WTC11 (cell line): ENCODE measurements around the gene RGS6. TPM values are rescaled to one million over a fixed set of nuclear protein-coding genes. Genes with fewer than 3 reads are reported as not detected.

Experiments used
- ATAC-seq: fragments of 200-7000 bp; cut with Tn5 transposase; 2 replicates; pipeline ENCODE4 v1.10.0; 2021; ENCODE audit warnings: mild to moderate bottlenecking, moderate library complexity
- CTCF ChIA-PET: fragments of 300-600 bp; sonication (Branson Sonifier 250); formaldehyde crosslinking; loops from one replicate; lab custom pipeline; 2021; ENCODE audit warnings: antibody characterized with exemption; lab: Charles Lee
- POLR2A ChIA-PET: fragments of 350-600 bp; sonication (Branson Sonifier 250); formaldehyde crosslinking; loops from one replicate; lab custom pipeline; 2021; ENCODE audit warnings: antibody characterized with exemption; lab: Charles Lee
- DNase-seq: peaks from one replicate; pipeline ENCODE4 v3.0.0; 2021; ENCODE audit warnings: low spot score
- H3K27ac Mint-ChIP-seq: 2 replicates; pipeline ENCODE4 v1.8.0; 2021; ENCODE audit warnings: mixed read lengths
- H3K27me3 Mint-ChIP-seq: 2 replicates; pipeline ENCODE4 v1.8.0; 2021; ENCODE audit warnings: low read depth, mild to moderate bottlenecking, moderate library complexity, mixed read lengths
- H3K36me3 Mint-ChIP-seq: 2 replicates; pipeline ENCODE4 v1.8.0; 2021; ENCODE audit warnings: mixed read lengths
- H3K4me1 Mint-ChIP-seq: 2 replicates; pipeline ENCODE4 v1.8.0; 2022; ENCODE audit warnings: mixed read lengths
- H3K4me3 Mint-ChIP-seq: 2 replicates; pipeline ENCODE4 v1.8.0; 2021; ENCODE audit warnings: mild to moderate bottlenecking, moderate library complexity, mixed read lengths
- H3K9me3 Mint-ChIP-seq: 2 replicates; pipeline ENCODE4 v1.8.0; 2021; ENCODE audit warnings: mixed read lengths
- AFF4 ChIP-seq: sonication (generic); formaldehyde crosslinking; IDR thresholded peaks from 2 replicates; pipeline ENCODE4 v1.8.1; 2023; ENCODE audit warnings: mild to moderate bottlenecking, missing genetic modification reagents, borderline replicate concordance
- ATF1 ChIP-seq: sonication (generic); formaldehyde crosslinking; IDR thresholded peaks from 2 replicates; pipeline ENCODE4 v1.8.1; 2023; ENCODE audit warnings: mild to moderate bottlenecking, moderate library complexity, missing genetic modification reagents
- CREB1 ChIP-seq: sonication (generic); formaldehyde crosslinking; IDR thresholded peaks from 2 replicates; pipeline ENCODE4 v1.8.0; 2023; ENCODE audit warnings: mild to moderate bottlenecking, missing genetic modification reagents
- ELF4 ChIP-seq: sonication (generic); formaldehyde crosslinking; IDR thresholded peaks from 2 replicates; pipeline ENCODE4 v1.8.1; 2022; ENCODE audit warnings: low read depth, mild to moderate bottlenecking, moderate library complexity, missing genetic modification reagents
- FOXP1 ChIP-seq: sonication (generic); formaldehyde crosslinking; IDR thresholded peaks from 2 replicates; pipeline ENCODE4 v1.8.0; 2022; ENCODE audit warnings: missing genetic modification reagents, mild to moderate bottlenecking, moderate library complexity, borderline replicate concordance
- HMGA2 ChIP-seq: fragments of 250-450 bp; sonication (Bioruptor Pico); IDR thresholded peaks from 2 replicates; pipeline ENCODE4 v1.4.0; 2021; ENCODE audit warnings: mild to moderate bottlenecking, moderate library complexity
- MXD4 ChIP-seq: fragments of 250-450 bp; sonication (Bioruptor Pico); IDR thresholded peaks from 2 replicates; pipeline ENCODE4 v1.8.0; 2021; ENCODE audit warnings: mild to moderate bottlenecking, moderate library complexity, borderline replicate concordance
- PRRX2 ChIP-seq: fragments of 250-450 bp; sonication (Bioruptor Pico); IDR thresholded peaks from 2 replicates; pipeline ENCODE4 v1.8.0; 2021; ENCODE audit warnings: mild to moderate bottlenecking
- RORB ChIP-seq: fragments of 250-450 bp; sonication (Bioruptor Pico); IDR thresholded peaks from 2 replicates; pipeline ENCODE4 v1.9.0; 2021; ENCODE audit warnings: mild to moderate bottlenecking
- SMAD3 ChIP-seq: sonication (generic); formaldehyde crosslinking; IDR thresholded peaks from 2 replicates; pipeline ENCODE4 v1.8.0; 2022; ENCODE audit warnings: missing genetic modification reagents, mild to moderate bottlenecking, borderline replicate concordance
- SOX15 ChIP-seq: fragments of 250-450 bp; sonication (Bioruptor Pico); IDR thresholded peaks from 2 replicates; pipeline ENCODE4 v1.9.0; 2021; ENCODE audit warnings: mild to moderate bottlenecking
- TEAD1 ChIP-seq: sonication (generic); formaldehyde crosslinking; IDR thresholded peaks from 2 replicates; pipeline ENCODE4 v1.8.0; 2022; ENCODE audit warnings: mild to moderate bottlenecking, missing genetic modification reagents
- TP53 ChIP-seq: sonication (generic); formaldehyde crosslinking; IDR thresholded peaks from 2 replicates; pipeline ENCODE4 v1.8.1; 2023; ENCODE audit warnings: mild to moderate bottlenecking, missing genetic modification reagents
- ZNF121 ChIP-seq: sonication (generic); formaldehyde crosslinking; IDR thresholded peaks from 2 replicates; pipeline ENCODE4 v1.8.0; 2023; ENCODE audit warnings: missing genetic modification reagents
- ZNF138 ChIP-seq: sonication (generic); formaldehyde crosslinking; conservative IDR thresholded peaks from 2 replicates; pipeline ENCODE4 v1.8.1; 2022; ENCODE audit warnings: mild to moderate bottlenecking, moderate library complexity, missing genetic modification reagents
- ZNF219 ChIP-seq: sonication (generic); formaldehyde crosslinking; IDR thresholded peaks from 2 replicates; pipeline ENCODE4 v1.8.0; 2023; ENCODE audit warnings: missing genetic modification reagents, mild to moderate bottlenecking, borderline replicate concordance
- ZNF232 ChIP-seq: sonication (generic); formaldehyde crosslinking; IDR thresholded peaks from 2 replicates; pipeline ENCODE4 v1.8.0; 2022; ENCODE audit warnings: mild to moderate bottlenecking, missing genetic modification reagents
- ZNF396 ChIP-seq: fragments of 250-450 bp; sonication (Bioruptor Pico); IDR thresholded peaks from 2 replicates; pipeline ENCODE4 v1.8.0; 2021; ENCODE audit warnings: mild to moderate bottlenecking, moderate library complexity, borderline replicate concordance
- ZNF416 ChIP-seq: fragments of 250-450 bp; sonication (Bioruptor Pico); IDR thresholded peaks from 2 replicates; pipeline ENCODE4 v1.9.0; 2021; ENCODE audit warnings: mild to moderate bottlenecking, inconsistent platforms
- ZNF425 ChIP-seq: fragments of 250-450 bp; sonication (Bioruptor Pico); conservative IDR thresholded peaks from 2 replicates; pipeline ENCODE4 v1.9.0; 2021; ENCODE audit warnings: mild to moderate bottlenecking
- total RNA-seq: library from RNA; stranded (reverse); gene quantifications from 3 replicates; pipeline ENCODE4 v1.2.3, GENCODE V29; 2021
- TF ChIP-seq, protein P1 (sequence below): sonication (generic); formaldehyde crosslinking; IDR thresholded peaks from 2 replicates; pipeline ENCODE4 v1.8.1; 2023; ENCODE audit warnings: mild to moderate bottlenecking, missing genetic modification reagents, moderate library complexity
- TF ChIP-seq, protein P2 (sequence below): sonication (generic); formaldehyde crosslinking; conservative IDR thresholded peaks from 2 replicates; pipeline ENCODE4 v1.8.1; 2023; ENCODE audit warnings: mild to moderate bottlenecking, low read depth, missing genetic modification reagents, moderate library complexity
- TF ChIP-seq, protein P3 (sequence below): sonication (generic); formaldehyde crosslinking; IDR thresholded peaks from 2 replicates; pipeline ENCODE4 v1.8.0; 2022; ENCODE audit warnings: mild to moderate bottlenecking, missing genetic modification reagents

RGS6 gene
- total RNA-seq, 1 experiment from 2014 or later, result 1.0 TPM

DNA sequence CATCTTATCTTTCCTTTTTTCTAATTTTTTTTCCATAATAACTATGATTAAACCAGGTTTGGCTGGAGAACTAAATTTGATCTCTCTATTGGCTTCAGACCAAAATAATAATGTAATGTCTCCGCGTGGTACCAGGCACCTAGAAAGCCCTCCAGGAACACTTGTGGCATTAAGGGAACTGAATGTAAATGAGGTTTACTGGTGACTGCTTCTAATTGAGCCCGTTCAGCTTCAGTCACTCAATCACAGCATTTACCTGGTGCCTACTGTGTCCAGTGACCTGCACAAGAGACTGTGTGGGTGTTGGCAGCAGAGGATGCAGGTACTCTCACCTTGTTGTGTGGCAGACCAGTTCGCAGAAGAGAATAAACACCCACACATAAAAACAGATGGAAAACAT, 659.2 kb downstream of the RGS6 start (continued):
- no peak for TF ChIP-seq SMAD3 (CRISPR knock-in tag)
- TF ChIP-seq, protein P1, sequence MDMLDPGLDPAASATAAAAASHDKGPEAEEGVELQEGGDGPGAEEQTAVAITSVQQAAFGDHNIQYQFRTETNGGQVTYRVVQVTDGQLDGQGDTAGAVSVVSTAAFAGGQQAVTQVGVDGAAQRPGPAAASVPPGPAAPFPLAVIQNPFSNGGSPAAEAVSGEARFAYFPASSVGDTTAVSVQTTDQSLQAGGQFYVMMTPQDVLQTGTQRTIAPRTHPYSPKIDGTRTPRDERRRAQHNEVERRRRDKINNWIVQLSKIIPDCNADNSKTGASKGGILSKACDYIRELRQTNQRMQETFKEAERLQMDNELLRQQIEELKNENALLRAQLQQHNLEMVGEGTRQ (CRISPR knock-in tag), result no peak
- TF ChIP-seq PRRX2 (CRISPR knock-in tag), result no peak
- no peak for TF ChIP-seq ELF4 (CRISPR knock-in tag)
- TF ChIP-seq ZNF219 (CRISPR knock-in tag), result no peak

DNA sequence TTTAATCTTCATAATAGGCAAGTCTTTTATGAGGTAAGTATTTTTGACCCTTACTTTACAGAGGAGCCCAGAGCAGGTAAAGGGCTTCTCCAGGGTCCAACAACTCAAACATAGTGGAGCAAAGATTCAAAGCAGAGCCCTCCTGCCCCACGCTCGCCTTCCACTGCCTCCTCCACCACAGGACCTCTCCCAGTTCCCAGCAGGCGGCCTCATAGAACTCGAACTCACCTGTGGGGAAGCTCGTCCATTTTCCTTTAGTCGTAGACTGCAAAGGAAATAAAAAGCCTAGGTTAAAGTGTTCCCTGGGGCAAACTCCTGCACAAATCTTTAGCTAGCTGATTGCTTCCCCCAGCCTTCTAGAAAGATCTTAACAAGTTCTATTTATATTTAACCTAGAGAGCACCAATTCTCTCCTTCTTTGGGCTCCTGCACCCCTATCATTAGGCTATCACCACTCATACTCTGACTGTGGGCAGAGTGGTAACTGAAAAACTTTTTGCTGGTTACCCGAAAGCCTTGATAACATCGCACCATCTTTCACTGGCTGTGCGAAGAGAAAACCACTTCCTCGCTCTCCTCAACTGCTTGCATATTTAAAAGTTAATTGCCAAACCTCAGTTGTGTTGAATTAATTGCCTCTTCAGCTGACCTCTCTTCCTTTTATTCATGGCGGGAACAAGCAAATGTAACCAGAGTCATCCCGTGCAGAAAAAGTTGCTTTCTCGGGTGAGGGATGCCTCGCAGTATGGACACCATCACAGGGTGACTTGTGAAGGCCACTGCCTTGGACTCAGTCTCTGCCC, 662.1 kb downstream of the RGS6 start:
- Mint-ChIP-seq H3K4me1 (peaks cover 11% of the 10 kb centered on the region), H3K36me3 (no peaks in the 10 kb centered on the region), H3K27me3 (no peaks in the 10 kb centered on the region), H3K27ac (no peak overlapping the region), H3K4me3 (no peak overlapping the region), H3K9me3 (peaks cover 3% of the 10 kb centered on the region; the same call in 1 of the 2 replicates)
- ChIA-PET CTCF (no interaction called here), POLR2A (interaction anchor here (0.5 kb wide), 1 partner anchor 309 kb away, joined by 3 read pairs; no protein-coding TSS in a partner anchor)
- TF ChIP-seq ZNF396 (no peak), HMGA2 (CRISPR knock-in tag) (no peak), AFF4 (CRISPR knock-in tag) (no peak), ZNF121 (CRISPR knock-in tag) (no peak)
- ATAC-seq, result no peak
- DNase-seq, result no peak

GRCh38 chr14:72595152-72595862, 663.1 kb downstream of the RGS6 start:
- H3K9me3 Mint-ChIP-seq, result peaks cover 3% of the 10 kb centered on the region; the same call in 1 of the 2 replicates
- ATAC-seq (no peak), DNase-seq (no peak)
- no peaks in the 10 kb centered on the region for H3K36me3 Mint-ChIP-seq
- no peak overlapping the region for H3K4me3 Mint-ChIP-seq
- ChIA-PET CTCF (no interaction called here), POLR2A (no interaction called here)
- peaks cover 16% of the 10 kb centered on the region for H3K4me1 Mint-ChIP-seq
- H3K27me3 Mint-ChIP-seq, result no peaks in the 10 kb centered on the region
- no peak overlapping the region for H3K27ac Mint-ChIP-seq
- TF ChIP-seq ZNF138 (CRISPR knock-in tag) (no peak), TEAD1 (CRISPR knock-in tag) (no peak), RORB (CRISPR knock-in tag) (no peak), ZNF232 (CRISPR knock-in tag) (no peak), MXD4 (no peak), SOX15 (CRISPR knock-in tag) (no peak), ATF1 (no peak), TP53 (CRISPR knock-in tag) (no peak), ZNF416 (CRISPR knock-in tag) (no peak), CREB1 (CRISPR knock-in tag) (no peak), ZNF425 (no peak), FOXP1 (no peak)
- TF ChIP-seq, protein P2, sequence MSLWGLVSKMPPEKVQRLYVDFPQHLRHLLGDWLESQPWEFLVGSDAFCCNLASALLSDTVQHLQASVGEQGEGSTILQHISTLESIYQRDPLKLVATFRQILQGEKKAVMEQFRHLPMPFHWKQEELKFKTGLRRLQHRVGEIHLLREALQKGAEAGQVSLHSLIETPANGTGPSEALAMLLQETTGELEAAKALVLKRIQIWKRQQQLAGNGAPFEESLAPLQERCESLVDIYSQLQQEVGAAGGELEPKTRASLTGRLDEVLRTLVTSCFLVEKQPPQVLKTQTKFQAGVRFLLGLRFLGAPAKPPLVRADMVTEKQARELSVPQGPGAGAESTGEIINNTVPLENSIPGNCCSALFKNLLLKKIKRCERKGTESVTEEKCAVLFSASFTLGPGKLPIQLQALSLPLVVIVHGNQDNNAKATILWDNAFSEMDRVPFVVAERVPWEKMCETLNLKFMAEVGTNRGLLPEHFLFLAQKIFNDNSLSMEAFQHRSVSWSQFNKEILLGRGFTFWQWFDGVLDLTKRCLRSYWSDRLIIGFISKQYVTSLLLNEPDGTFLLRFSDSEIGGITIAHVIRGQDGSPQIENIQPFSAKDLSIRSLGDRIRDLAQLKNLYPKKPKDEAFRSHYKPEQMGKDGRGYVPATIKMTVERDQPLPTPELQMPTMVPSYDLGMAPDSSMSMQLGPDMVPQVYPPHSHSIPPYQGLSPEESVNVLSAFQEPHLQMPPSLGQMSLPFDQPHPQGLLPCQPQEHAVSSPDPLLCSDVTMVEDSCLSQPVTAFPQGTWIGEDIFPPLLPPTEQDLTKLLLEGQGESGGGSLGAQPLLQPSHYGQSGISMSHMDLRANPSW (CRISPR knock-in tag), result no peak
- TF ChIP-seq, protein P3, sequence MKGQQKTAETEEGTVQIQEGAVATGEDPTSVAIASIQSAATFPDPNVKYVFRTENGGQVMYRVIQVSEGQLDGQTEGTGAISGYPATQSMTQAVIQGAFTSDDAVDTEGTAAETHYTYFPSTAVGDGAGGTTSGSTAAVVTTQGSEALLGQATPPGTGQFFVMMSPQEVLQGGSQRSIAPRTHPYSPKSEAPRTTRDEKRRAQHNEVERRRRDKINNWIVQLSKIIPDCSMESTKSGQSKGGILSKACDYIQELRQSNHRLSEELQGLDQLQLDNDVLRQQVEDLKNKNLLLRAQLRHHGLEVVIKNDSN (CRISPR knock-in tag), result no peak
